PC-9 (cell line): Measurements from ENCODE around the gene CELF4. TPM values are rescaled to one million over a fixed set of nuclear protein-coding genes. Genes with fewer than 3 reads are reported as not detected.

Experiments used
- BruUV-seq: library from RNA; stranded (reverse); fragments of 400-500 nt; replicated peaks from 2 replicates; lab custom pipeline; 2021; lab: Mats Ljungman, UMichigan
- CTCF ChIA-PET: fragments of 300-600 bp; sonication (Branson Sonifier 250); formaldehyde crosslinking; loops from one replicate; lab custom pipeline; 2022; ENCODE audit warnings: antibody characterized with exemption; lab: Charles Lee
- POLR2A ChIA-PET: fragments of 300-600 bp; sonication (Branson Sonifier 250); formaldehyde crosslinking; loops from one replicate; lab custom pipeline; 2022; ENCODE audit warnings: antibody characterized with exemption; ENCODE audit not compliant: unreplicated experiment; lab: Charles Lee
- DNase-seq, 2 experiments: peaks; one replicate each; pipeline versions ENCODE4 v3.0.0 to v3.0.0-alpha.2; 2015 to 2022; ENCODE audit warnings: mixed read lengths in 1 of 2
- H2AFZ ChIP-seq: fragments of 200-600 bp; sonication (generic); 2 replicates; pipeline ENCODE4 v1.8.1; 2017; ENCODE audit warnings: antibody characterized with exemption
- H3F3A ChIP-seq: fragments of 200-600 bp; sonication (generic); 2 replicates; pipeline ENCODE4 v1.8.1; 2017; ENCODE audit warnings: antibody characterized with exemption, mild to moderate bottlenecking, low read depth; ENCODE audit not compliant: insufficient read depth
- H3K27ac ChIP-seq: fragments of 200-600 bp; sonication (generic); 2 replicates; pipeline ENCODE4 v1.6.1; 2016; ENCODE audit warnings: mixed run types
- H3K27me3 ChIP-seq: fragments of 200-600 bp; sonication (generic); 2 replicates; pipeline ENCODE4 v1.6.1; 2016; ENCODE audit warnings: low read depth, mixed run types; ENCODE audit not compliant: insufficient read depth
- H3K36me3 ChIP-seq: fragments of 200-600 bp; sonication (generic); 2 replicates; pipeline ENCODE4 v1.6.1; 2016; ENCODE audit warnings: low read depth, mixed run types
- H3K4me1 ChIP-seq: fragments of 200-600 bp; sonication (generic); replicated peaks from 2 replicates; pipeline ENCODE4 v1.6.1; 2016; ENCODE audit warnings: mixed run types; ENCODE audit not compliant: insufficient read depth
- H3K4me2 ChIP-seq: fragments of 200-600 bp; sonication (generic); 2 replicates; pipeline ENCODE4 v1.6.1; 2017; ENCODE audit warnings: mixed run types
- H3K4me3 ChIP-seq: fragments of 200-600 bp; sonication (generic); 2 replicates; pipeline ENCODE4 v1.6.1; 2016; ENCODE audit warnings: mixed run types
- H3K79me2 ChIP-seq: fragments of 200-600 bp; sonication (generic); 2 replicates; pipeline ENCODE4 v1.6.1; 2017; ENCODE audit warnings: low read depth, mixed run types
- H3K9me2 ChIP-seq: fragments of 200-600 bp; sonication (generic); 2 replicates; pipeline ENCODE4 v1.8.1; 2017; ENCODE audit warnings: mild to moderate bottlenecking; ENCODE audit not compliant: insufficient read depth
- H3K9me3 ChIP-seq: fragments of 200-600 bp; sonication (generic); 2 replicates; pipeline ENCODE4 v1.8.1; 2016; ENCODE audit warnings: low read depth; ENCODE audit not compliant: insufficient read depth
- H4K20me1 ChIP-seq: fragments of 200-600 bp; sonication (generic); 2 replicates; pipeline ENCODE4 v1.8.1; 2017; ENCODE audit not compliant: insufficient read depth
- EZH2 ChIP-seq: fragments of 200-600 bp; sonication (generic); IDR thresholded peaks from 2 replicates; pipeline ENCODE4 v1.8.0; 2017; ENCODE audit warnings: antibody characterized with exemption, low read depth
- intact Hi-C: fragments of 100-400 bp; cut with micrococcal nuclease; formaldehyde crosslinking; loops from one replicate; pipeline ENCODE4 v1.10.0; 2022; ENCODE audit not compliant: unreplicated experiment
- total RNA-seq: library from RNA; stranded (reverse); gene quantifications from 2 replicates; pipeline ENCODE4 v1.2.3, GENCODE V29; 2021
- TF ChIP-seq, protein P1 (sequence below): fragments of 200-600 bp; sonication (generic); conservative IDR thresholded peaks from 2 replicates; pipeline ENCODE4 v1.6.1; 2017; ENCODE audit warnings: mixed run types, antibody characterized with exemption, mild to moderate bottlenecking, moderate library complexity

CELF4 gene
- total RNA-seq, 1 experiment from 2014 or later = 1.2 TPM

DNA sequence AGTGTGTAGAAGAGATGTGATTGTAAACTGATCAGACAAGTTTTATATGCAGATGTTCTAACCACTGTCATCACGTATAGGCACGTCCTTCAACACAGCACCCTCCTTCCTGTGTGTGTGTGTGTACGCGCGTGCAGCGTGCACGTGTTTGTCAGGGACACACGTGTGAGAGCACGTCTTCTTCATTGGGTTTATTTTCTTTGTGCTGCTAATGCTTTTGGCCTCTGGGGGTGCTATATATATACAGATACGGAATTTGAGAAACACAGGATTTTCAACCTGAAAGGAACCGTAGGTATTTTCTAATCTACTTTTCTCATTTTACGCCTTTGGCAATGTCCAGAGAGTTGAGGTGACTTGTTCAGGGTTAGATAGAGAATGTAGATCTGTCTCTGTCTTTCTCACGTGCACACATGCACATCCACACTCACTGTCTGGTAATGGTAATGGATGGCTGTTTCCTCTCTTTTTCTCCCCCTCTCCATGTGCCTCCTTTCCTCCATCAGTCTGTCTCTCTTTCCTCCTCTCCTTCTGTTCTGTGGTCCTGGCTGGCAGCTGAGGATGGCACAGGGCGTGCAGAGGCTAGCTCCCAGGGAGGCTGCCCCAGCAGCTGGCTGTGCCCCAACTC, 13.4 kb upstream of the CELF4 start:
- Histone ChIP-seq H3K9me3 (no peaks in the 10 kb centered on the region), H3K4me2 (no peak overlapping the region), H3K36me3 (no peaks in the 10 kb centered on the region), H3F3A (no peaks in the 10 kb centered on the region), H4K20me1 (no peaks in the 10 kb centered on the region), H3K27ac (no peak overlapping the region), H3K4me1 (no peaks in the 10 kb centered on the region), H3K9me2 (no peaks in the 10 kb centered on the region), H2AFZ (no peak overlapping the region), H3K79me2 (no peaks in the 10 kb centered on the region), H3K4me3 (no peak overlapping the region), H3K27me3 (no peaks in the 10 kb centered on the region)
- ChIA-PET POLR2A (no interaction called here), CTCF (no interaction called here)
- TF ChIP-seq EZH2 = no peak
- TF ChIP-seq, protein P1, sequence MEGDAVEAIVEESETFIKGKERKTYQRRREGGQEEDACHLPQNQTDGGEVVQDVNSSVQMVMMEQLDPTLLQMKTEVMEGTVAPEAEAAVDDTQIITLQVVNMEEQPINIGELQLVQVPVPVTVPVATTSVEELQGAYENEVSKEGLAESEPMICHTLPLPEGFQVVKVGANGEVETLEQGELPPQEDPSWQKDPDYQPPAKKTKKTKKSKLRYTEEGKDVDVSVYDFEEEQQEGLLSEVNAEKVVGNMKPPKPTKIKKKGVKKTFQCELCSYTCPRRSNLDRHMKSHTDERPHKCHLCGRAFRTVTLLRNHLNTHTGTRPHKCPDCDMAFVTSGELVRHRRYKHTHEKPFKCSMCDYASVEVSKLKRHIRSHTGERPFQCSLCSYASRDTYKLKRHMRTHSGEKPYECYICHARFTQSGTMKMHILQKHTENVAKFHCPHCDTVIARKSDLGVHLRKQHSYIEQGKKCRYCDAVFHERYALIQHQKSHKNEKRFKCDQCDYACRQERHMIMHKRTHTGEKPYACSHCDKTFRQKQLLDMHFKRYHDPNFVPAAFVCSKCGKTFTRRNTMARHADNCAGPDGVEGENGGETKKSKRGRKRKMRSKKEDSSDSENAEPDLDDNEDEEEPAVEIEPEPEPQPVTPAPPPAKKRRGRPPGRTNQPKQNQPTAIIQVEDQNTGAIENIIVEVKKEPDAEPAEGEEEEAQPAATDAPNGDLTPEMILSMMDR = peak; percentile 52
- DNase-seq = no peak
- BruUV-seq = no TSS peak
- intact Hi-C loops = no loop called here

DNA sequence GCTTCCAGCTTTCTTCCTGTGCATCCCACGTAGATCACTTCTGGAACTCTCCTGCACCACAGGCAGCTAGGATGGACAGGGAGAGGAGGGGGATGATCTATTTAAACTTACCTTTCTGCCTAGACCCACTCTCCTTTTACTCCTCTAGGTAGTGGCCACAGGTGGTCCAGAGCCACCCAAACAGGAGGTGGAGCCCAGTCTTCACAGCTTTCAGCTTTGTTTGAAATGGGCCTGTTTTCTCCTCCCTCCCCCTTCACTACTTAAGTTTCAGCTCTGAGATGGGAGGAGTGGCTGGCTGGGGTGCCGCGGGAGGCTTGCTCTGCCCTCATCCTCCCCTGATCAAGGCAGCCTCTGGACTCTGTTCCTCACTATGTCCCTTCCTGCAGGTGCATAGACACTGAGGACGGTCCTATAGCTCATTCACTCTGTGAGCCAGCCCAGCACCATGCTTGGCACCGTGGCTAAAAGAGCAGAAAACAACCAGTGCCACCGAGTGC, 12.6 kb upstream of the CELF4 start:
- Histone ChIP-seq H3K79me2 (no peaks in the 10 kb centered on the region), H3K9me2 (no peaks in the 10 kb centered on the region), H3F3A (no peaks in the 10 kb centered on the region), H4K20me1 (no peaks in the 10 kb centered on the region), H3K27me3 (no peaks in the 10 kb centered on the region), H3K4me2 (no peak overlapping the region), H3K4me1 (no peaks in the 10 kb centered on the region), H3K36me3 (no peaks in the 10 kb centered on the region), H3K9me3 (no peaks in the 10 kb centered on the region), H3K4me3 (no peak overlapping the region), H2AFZ (no peak overlapping the region), H3K27ac (no peak overlapping the region)
- ChIA-PET POLR2A (no interaction called here), CTCF (no interaction called here)
- no TSS peak for BruUV-seq
- no peak for DNase-seq
- TF ChIP-seq EZH2 = no peak
- TF ChIP-seq, protein P1 = no peak
- intact Hi-C loops = no loop called here

DNA sequence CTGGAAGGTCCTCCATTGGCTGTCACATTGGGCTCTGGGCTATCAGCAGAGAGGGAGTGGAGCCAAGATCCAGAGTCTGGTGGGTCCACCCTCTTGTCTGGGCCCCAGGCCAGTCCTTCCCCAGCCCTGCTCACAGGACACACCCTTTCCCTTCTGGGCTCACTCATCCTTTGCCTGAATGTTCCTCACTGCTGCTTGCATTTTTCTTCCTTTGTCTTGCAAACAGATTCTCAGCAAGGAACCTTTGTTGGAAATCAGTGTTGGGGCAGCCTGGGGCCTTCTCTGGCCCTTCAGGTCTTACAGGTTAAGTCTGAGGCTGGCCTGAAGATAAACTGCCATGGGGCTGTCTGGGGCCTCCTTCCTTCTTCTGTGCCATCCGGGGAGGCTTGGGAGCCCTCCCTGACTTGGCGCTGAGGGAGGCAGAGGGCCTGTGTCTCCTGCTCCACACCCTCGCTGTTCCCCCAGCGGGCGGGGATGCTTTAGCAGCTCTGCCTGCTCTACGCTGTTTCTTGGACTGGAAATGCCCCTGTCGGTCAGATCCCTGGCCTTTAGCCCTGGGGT, 11.5 kb upstream of the CELF4 start:
- H3K4me2 ChIP-seq = no peak overlapping the region
- intact Hi-C loops = no loop called here
- H3K27ac ChIP-seq = no peak overlapping the region
- no peak for DNase-seq
- no peaks in the 10 kb centered on the region for H3F3A ChIP-seq
- BruUV-seq = no TSS peak
- H2AFZ ChIP-seq = no peak overlapping the region
- TF ChIP-seq, protein P1 = no peak
- no peak for TF ChIP-seq EZH2
- H3K4me3 ChIP-seq = no peak overlapping the region
- no peaks in the 10 kb centered on the region for H4K20me1 ChIP-seq
- H3K27me3 ChIP-seq = no peaks in the 10 kb centered on the region
- no peaks in the 10 kb centered on the region for H3K9me2 ChIP-seq
- no peaks in the 10 kb centered on the region for H3K9me3 ChIP-seq
- H3K4me1 ChIP-seq = no peaks in the 10 kb centered on the region
- ChIA-PET CTCF (no interaction called here), POLR2A (no interaction called here)
- no peaks in the 10 kb centered on the region for H3K79me2 ChIP-seq
- H3K36me3 ChIP-seq = no peaks in the 10 kb centered on the region
